GM12874 (cell line): Measurements from ENCODE around the gene SUPT3H.

Source experiments
- TF ChIP-seq, protein P1 (sequence below): IDR thresholded peaks from 2 replicates; pipeline ENCODE4 v1.5.1; 2011; ENCODE audit warnings: low read depth, mild to moderate bottlenecking, control low read depth, low read length, moderate library complexity; ENCODE audit not compliant: insufficient read depth

Gene SUPT3H

DNA sequence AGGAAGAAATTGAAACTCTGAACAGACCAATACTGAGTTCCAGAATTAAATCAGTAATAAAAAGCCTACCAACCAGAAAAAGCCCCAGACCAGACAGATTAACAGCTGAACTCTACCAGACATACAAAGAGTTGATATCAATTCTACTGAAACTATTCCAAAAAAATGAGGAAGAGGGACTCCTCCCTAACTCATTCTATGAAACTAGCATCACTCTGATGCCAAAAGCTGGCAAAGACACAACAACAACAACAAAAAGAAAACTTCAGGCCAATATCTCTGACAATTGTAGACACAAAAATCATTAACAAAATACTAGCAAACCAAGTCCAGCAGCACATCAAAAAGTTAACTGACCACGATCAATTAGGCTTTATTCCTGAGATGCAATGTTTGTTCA lies 295.6 kb downstream of the SUPT3H start:
- TF ChIP-seq, protein P1, sequence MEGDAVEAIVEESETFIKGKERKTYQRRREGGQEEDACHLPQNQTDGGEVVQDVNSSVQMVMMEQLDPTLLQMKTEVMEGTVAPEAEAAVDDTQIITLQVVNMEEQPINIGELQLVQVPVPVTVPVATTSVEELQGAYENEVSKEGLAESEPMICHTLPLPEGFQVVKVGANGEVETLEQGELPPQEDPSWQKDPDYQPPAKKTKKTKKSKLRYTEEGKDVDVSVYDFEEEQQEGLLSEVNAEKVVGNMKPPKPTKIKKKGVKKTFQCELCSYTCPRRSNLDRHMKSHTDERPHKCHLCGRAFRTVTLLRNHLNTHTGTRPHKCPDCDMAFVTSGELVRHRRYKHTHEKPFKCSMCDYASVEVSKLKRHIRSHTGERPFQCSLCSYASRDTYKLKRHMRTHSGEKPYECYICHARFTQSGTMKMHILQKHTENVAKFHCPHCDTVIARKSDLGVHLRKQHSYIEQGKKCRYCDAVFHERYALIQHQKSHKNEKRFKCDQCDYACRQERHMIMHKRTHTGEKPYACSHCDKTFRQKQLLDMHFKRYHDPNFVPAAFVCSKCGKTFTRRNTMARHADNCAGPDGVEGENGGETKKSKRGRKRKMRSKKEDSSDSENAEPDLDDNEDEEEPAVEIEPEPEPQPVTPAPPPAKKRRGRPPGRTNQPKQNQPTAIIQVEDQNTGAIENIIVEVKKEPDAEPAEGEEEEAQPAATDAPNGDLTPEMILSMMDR = no peak

DNA sequence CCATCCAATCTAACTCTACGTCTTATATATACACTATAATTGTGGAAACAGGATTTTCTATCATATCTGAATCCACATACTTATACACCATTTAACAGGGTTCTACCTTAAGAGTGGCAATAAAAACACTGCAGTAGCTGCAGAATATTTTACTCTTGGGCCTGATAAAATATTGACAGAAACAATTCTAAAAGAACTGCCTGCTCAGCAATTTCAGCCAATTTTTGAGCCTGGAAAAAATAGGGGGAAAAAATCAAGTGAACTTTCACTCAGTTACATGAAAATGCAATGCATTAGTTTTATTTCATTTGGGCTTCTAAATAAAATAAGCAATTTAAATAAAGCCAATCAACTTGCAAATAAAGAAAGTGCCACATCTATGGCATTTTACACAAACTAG lies 296.1 kb downstream of the SUPT3H start:
- TF ChIP-seq, protein P1 = no peak

DNA sequence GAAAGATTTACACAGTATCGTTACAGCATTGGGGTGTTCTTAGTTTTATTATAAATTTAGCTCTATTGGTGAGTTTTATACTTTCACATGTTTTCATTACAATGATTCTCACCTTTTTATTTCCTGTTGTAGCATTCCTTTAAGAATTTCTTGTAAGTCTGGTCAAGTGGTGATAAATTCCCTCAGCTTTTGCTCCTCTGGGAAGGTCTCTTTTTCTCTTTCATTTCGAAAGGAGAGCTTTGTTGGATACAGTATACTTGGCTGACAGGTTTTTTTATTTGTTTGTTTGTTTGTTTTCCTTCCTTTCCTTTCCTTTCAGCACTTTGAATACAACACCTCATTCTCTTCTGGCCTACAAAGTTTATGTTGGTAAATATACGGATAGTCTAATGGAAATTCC lies 299.3 kb downstream of the SUPT3H start:
- TF ChIP-seq, protein P1 = no peak

DNA sequence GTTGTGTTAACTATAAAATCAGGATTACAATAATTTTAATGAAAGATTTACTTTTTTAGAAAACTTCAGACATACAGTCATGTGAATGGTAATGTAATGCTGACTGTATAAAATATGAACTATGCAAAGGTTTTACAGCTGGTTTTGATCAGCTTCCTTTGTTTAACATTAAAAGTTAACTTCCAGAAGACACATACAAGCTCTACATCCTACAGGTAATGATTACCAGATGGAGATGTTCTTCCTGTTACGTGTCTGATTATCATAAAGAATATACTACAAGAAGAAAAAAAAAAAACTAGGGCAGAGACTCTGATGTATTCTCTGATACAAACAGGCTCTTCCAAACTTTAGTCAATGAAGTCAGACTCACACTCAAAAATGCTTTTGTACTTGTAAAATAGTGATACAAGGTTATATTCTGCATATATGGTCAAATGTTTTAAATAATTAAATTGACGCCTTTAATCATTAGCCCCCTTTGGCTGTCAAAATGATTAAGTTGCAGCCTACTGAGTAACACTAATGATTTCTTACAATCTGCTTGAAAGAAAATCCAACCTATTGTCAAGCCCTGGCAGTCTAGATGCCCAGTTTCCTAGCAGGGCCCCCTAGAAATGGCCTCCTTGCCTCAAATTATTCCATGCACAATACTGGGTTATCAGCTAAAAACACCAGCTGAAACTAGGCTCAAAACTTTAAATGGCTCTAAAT lies 301.4 kb downstream of the SUPT3H start:
- TF ChIP-seq, protein P1 = no peak

DNA sequence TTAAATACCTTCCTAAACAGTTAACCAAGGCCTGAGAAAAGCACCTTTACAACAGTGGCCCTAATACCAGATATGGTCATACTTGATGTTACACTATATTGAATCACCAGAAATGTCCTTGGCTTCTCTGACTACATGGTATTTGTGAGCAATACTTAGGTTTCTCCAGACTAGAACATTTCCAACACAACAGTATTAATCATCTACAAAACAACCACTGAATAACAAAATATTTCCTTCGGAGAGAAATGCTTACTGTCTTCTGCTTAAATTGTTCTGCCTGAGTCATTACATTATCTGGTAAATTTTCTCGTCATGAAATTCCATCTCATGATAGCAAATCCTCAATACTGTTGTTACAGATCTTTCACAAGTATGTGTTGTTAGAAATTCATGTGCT lies 302.5 kb downstream of the SUPT3H start:
- TF ChIP-seq, protein P1 = no peak

DNA sequence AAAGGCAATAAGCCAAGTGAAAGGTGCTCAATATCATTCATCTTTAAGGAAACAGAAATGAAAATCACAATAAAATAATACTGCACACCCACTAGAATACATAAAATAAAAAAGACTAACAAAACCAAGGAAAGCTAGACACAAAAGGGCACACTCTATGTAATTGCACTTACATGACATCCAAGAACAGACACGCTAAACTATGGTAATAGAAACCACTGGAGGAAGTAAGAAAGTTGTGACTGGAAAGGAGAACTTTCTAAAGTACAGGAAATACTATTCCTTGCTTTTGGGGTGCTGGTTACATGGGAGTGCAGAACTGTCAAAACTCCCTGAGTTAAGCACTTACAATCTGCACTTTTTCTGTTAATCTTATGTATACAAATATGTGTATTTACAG lies 303.3 kb downstream of the SUPT3H start:
- TF ChIP-seq, protein P1 = no peak

DNA sequence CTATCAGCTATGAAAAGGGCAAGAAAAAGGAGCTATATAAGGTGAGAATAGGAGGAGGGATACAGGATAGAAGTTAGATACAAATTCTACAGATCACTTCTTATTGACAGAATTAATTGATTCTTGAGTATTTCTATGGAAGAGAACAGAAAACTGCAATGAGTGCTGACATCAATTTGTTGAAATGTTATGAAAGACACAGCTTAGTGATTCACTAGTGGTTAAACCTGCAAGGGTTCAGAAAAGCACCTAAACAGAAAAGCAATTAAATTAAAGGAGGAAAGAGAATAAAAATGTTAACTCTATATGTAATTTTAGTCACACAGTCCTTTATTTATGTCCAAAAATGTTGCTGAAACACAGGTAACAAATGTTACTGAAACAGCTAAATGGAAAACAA lies 304.0 kb downstream of the SUPT3H start:
- TF ChIP-seq, protein P1 = no peak
